ENCODE measurements around the gene LAYN.

- TF ChIP-seq ZNF30 (CRISPR knock-in tag; IDR thresholded peaks at IDR 0.05) (no peak), BRD4 (CRISPR knock-in tag; IDR thresholded peaks at IDR 0.05) (no peak), SUZ12 (IDR thresholded peaks at IDR 0.05; ENCODE audit: low read depth, low read length) (no peak), ZNF274 (CRISPR knock-in tag; IDR thresholded peaks at IDR 0.05) (no peak), ZSCAN5A (CRISPR knock-in tag; IDR thresholded peaks at IDR 0.05; ENCODE audit: borderline replicate concordance) (no peak), CTCF (CRISPR knock-in tag; IDR thresholded peaks at IDR 0.05) (no peak), RAD21 (CRISPR knock-in tag; IDR thresholded peaks at IDR 0.05) (no peak), SP1 (IDR thresholded peaks at IDR 0.05) (no peak), SP1 (CRISPR knock-in tag; IDR thresholded peaks at IDR 0.05) (no peak), RBFOX2 (IDR thresholded peaks at IDR 0.05; ENCODE audit: low read depth, low read length) (no peak), ZBTB49 (CRISPR knock-in tag; IDR thresholded peaks at IDR 0.05; ENCODE audit: borderline replicate concordance) (no peak)
Measured at GRCh38 chr11:111598148-111598547, 57.6 kb downstream of the LAYN start.
